Muscle of leg (tissue), 11 donors: ENCODE measurements around the gene FAM181A. TPM values are rescaled to one million over a fixed set of nuclear protein-coding genes. Genes with fewer than 3 reads are reported as not detected.

Experiments
- DNase-seq: peaks from one replicate; pipeline ENCODE4 v3.0.0; 2013
- H3K27ac ChIP-seq: one replicate; pipeline ENCODE4 v1.5.1; 2013; ENCODE audit warnings: mild to moderate bottlenecking, low read length, control low read depth
- H3K27me3 ChIP-seq: one replicate; pipeline ENCODE4 v1.6.1; 2013; ENCODE audit warnings: low read length; ENCODE audit not compliant: control insufficient read depth, insufficient read depth
- H3K36me3 ChIP-seq: one replicate; pipeline ENCODE4 v1.6.1; 2013; ENCODE audit warnings: low read length; ENCODE audit not compliant: control insufficient read depth, insufficient read depth
- H3K4me1 ChIP-seq: one replicate; pipeline ENCODE4 v1.6.1; 2013; ENCODE audit warnings: low read length; ENCODE audit not compliant: control insufficient read depth, insufficient read depth
- H3K4me3 ChIP-seq: one replicate; pipeline ENCODE4 v1.5.1; 2013; ENCODE audit warnings: low read length, control low read depth
- H3K9me3 ChIP-seq: replicated peaks from 2 replicates; pipeline ENCODE4 v1.6.1; 2013; ENCODE audit warnings: low read depth, low read length; ENCODE audit not compliant: control insufficient read depth
- WGBS: methylation state at CpG from one replicate; pipeline ENCODE4 v1.1.5; 2013; ENCODE audit warnings: missing lambda C conversion rate; ENCODE audit not compliant: insufficient coverage; 5-methylcytosine and 5-hydroxymethylcytosine counted together
- polyA plus RNA-seq, 8 donors: library from polyadenylated mRNA; unstranded; fragments of 120-200 nt; gene quantifications; one replicate each; pipeline versions ENCODE4 v1.2.1 to v1.2.3, GENCODE V29; 2013; ENCODE audit warnings: inconsistent platforms in 1 of 8, low replicate concordance in 1 of 8; ENCODE audit not compliant: insufficient read length in 8 of 8, insufficient read depth in 1 of 8
- total RNA-seq: library from RNA; stranded (reverse); fragments of 120-200 nt; gene quantifications from one replicate; pipeline ENCODE4 v1.2.4, GENCODE V29; 2013

FAM181A gene
- total and polyA plus RNA-seq, 9 donors: 0.10 to 0.15 TPM; not detected in 7

DNA sequence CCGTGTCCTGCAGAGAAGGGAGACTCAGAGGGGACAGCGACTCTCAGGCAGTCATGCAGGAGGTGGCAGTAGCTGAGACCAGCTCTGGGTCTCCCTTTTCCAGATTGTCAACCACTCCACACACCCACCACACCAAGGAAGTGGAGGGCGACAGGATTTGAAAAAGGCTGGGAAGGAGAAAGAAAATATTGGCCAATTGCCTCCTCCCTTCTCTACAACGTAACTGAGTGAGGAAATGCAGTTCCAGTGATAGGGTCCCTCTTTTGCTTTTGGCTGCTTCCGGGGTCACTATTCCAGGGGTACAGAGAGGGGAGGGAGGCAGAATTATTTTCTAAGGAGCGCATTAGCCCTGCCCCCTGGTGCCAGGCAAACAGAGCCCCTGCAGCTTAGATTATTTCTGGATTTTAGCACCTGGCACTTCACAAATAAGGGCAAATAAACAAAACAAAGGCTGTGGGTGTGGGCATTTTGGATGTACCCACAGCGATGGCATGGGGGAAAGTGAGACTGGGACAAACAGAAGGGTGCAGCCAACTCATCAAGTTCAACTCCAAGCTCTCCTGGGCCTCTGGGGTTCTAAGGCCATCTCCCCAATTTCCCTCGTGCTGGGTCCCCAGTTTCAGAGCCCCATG, 28.8 kb downstream of the FAM181A start:
- DNase-seq: no peak
- Histone ChIP-seq H3K36me3 (peaks cover 18% of the 10 kb centered on the region), H3K9me3 (no peaks in the 10 kb centered on the region), H3K4me3 (peak overlapping the region; percentile 47), H3K27me3 (no peaks in the 10 kb centered on the region), H3K27ac (peak overlapping the region; percentile 82), H3K4me1 (peaks cover 84% of the 10 kb centered on the region)
- WGBS: 45% methylated on average over 2 of the region's 8 CpGs

DNA sequence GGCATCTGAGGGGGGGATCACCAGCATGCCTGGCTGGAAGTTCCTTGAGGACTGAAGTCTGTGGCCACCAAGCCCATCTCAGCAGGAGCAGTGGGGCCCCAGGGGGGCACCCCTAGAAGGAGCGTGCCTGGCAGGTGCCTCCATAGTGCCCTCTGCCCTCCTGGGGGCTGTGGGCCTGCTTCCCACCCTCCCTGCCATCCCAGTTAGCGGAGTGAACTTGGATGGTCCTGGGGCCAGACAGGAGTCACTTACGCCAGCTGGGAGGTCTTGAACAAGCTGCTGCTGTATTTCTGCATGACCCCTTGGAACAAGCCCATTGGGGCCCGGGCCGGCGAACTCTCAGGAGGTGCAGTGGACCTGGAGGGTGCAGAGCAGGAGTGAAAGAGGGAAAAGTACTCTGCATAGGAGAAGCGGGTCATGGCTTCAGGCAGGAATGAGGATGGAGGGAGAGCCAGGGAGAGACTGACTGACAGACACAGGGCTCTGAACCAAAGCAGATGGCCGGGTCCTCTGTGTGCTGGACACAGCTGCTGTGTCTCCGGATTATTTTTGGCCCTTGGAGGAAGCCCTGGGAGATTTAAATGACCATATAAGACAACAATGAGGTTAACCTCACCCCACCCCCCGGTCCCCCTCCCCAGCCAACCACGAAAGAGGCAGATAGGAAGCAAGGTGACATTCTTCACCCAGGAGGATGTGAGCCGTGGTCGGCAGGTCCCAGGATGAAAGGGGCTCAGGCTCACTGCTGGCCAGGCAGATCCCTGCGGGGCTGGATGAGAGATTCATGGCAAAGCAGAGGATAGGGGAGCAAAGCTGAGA, 29.6 kb downstream of the FAM181A start:
- Histone ChIP-seq H3K27me3 (no peaks in the 10 kb centered on the region), H3K4me3 (peak overlapping the region; percentile 47), H3K9me3 (no peaks in the 10 kb centered on the region), H3K4me1 (peaks cover 84% of the 10 kb centered on the region), H3K36me3 (peaks cover 10% of the 10 kb centered on the region), H3K27ac (peak overlapping the region; percentile 82)
- DNase-seq: peak; percentile 88
- WGBS: 39% methylated on average over 9 of the region's 14 CpGs

- H3K4me3 ChIP-seq: no peak overlapping the region
- peaks cover 5% of the 10 kb centered on the region for H3K36me3 ChIP-seq
- peak overlapping the region; percentile 67 for H3K27ac ChIP-seq
- WGBS: 73% methylated on average over 4 of the region's 7 CpGs
- H3K9me3 ChIP-seq: no peaks in the 10 kb centered on the region
- H3K4me1 ChIP-seq: peaks cover 80% of the 10 kb centered on the region
- no peak for DNase-seq
- H3K27me3 ChIP-seq: no peaks in the 10 kb centered on the region
Measured at GRCh38 chr14:93957333-93957710, 30.2 kb downstream of the FAM181A start.

GRCh38 chr14:93957751-93958566, 30.8 kb downstream of the FAM181A start:
- H3K9me3 ChIP-seq: no peaks in the 10 kb centered on the region
- H3K27me3 ChIP-seq: no peaks in the 10 kb centered on the region
- H3K36me3 ChIP-seq: no peaks in the 10 kb centered on the region
- WGBS: 97% methylated on average over 4 of the region's 16 CpGs
- H3K27ac ChIP-seq: peak overlapping the region; percentile 20
- H3K4me3 ChIP-seq: no peak overlapping the region
- no peak for DNase-seq
- peaks cover 80% of the 10 kb centered on the region for H3K4me1 ChIP-seq

DNA sequence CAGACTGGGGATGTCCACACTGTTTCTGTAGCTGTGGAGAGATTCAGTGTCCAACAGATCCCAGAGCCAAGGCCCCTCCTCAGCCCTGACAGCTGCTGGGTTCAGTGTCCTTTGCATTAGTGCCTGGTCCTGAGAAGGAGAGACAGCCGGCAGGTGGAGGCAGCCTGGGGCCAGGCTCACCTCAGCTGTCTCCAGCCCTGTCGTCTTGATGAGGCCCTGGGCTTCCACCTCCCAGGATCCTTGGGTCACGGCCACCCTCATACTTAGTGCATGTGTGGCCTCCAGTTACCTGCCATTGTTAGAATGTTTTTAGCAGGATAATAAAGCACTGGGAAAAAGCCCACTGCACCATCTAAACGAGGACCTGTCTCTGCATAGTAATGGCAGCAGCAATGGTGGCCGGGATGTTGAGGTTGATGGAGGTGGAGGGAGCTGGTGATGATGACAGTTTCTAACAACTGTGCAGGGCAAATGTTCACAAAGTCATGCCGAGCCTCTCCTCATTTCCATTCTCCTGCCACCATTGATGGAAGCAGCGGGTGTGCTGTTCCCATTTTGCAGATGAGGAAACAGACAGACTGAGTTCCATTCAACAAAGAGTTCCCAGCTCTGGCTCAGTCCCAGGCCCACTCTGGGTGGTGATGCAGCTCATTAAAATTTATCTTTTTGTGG, 31.6 kb downstream of the FAM181A start:
- Histone ChIP-seq H3K27me3 (no peaks in the 10 kb centered on the region), H3K27ac (peak overlapping the region; percentile 29), H3K9me3 (no peaks in the 10 kb centered on the region), H3K4me3 (no peak overlapping the region), H3K4me1 (peaks cover 80% of the 10 kb centered on the region), H3K36me3 (no peaks in the 10 kb centered on the region)
- 82% methylated on average over 2 of the region's 7 CpGs for WGBS
- DNase-seq: peak; percentile 69

DNA sequence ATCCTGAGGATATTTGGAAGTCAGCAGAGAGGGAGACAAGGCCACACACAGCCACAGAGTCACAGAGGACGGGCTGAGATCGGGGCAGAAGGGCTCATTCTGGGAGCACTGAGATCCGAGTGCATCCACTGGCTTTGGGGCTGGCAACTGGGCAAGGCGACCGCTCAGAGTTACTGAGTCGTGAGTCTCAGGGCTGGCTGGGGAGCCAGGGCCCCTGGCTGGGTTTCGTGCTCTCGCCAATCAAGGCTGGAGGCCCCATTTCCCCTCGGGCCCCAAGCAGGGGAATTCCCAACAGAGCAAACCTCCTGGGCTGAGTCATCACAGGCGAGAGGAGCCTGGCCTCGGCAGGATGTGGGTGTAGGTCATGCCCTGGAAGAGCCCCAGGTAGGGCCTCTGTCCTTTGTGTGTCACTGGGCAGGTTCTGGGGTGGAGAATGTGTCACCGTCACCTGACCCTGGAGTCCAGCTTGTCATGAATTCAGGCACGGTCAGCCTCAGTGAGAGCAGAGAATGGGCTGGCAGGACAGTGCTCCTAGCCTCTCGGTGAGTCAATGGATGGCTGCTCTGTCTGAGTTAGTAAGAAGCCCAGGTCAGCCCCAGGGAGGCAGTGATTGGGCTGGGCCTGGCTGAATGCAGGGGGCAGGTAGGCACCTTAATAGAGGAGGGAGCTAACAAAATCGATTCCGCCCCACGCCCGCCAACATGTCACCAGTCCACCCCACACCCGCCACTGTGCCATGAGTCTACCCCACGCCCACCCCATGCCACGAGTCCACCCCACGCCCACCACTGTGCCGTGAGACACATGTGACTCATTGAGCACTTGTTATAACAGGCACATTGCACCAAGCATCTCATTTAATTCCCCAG, 32.3 kb downstream of the FAM181A start:
- Histone ChIP-seq H3K27me3 (no peaks in the 10 kb centered on the region), H3K27ac (peak overlapping the region; percentile 0), H3K4me1 (peaks cover 80% of the 10 kb centered on the region), H3K4me3 (no peak overlapping the region), H3K36me3 (no peaks in the 10 kb centered on the region), H3K9me3 (no peaks in the 10 kb centered on the region)
- 71% methylated on average over 21 of the region's 23 CpGs for WGBS
- no peak for DNase-seq

DNA sequence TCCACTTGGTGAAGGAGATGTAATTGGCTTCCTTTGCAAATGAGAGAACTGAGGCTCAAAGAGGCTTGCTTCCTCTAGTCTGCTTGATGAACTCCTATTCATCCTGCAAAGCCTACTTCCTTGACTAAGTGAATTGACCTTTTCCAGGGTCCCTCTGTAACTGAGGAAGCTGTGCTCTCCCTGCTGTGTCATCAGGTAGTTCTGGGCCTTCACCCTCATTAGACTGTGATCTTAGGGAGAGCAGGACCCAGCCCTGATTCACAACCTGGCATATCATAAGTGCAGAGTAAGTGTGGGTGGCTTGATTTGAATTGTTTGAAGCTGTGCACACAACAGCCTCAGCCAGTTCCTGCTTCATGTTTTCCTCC, 32.9 kb downstream of the FAM181A start:
- Histone ChIP-seq H3K27ac (no peak overlapping the region), H3K36me3 (no peaks in the 10 kb centered on the region), H3K27me3 (no peaks in the 10 kb centered on the region), H3K9me3 (no peaks in the 10 kb centered on the region), H3K4me3 (no peak overlapping the region), H3K4me1 (peaks cover 74% of the 10 kb centered on the region)
- no peak for DNase-seq

GRCh38 chr14:93960774-93961438, 33.8 kb downstream of the FAM181A start:
- H3K4me1 ChIP-seq: peaks cover 70% of the 10 kb centered on the region
- no peaks in the 10 kb centered on the region for H3K9me3 ChIP-seq
- no CpG with 5 or more reads among the region's 3 CpGs for WGBS
- no peak overlapping the region for H3K4me3 ChIP-seq
- H3K27ac ChIP-seq: no peak overlapping the region
- no peaks in the 10 kb centered on the region for H3K36me3 ChIP-seq
- no peak for DNase-seq
- H3K27me3 ChIP-seq: no peaks in the 10 kb centered on the region

DNA sequence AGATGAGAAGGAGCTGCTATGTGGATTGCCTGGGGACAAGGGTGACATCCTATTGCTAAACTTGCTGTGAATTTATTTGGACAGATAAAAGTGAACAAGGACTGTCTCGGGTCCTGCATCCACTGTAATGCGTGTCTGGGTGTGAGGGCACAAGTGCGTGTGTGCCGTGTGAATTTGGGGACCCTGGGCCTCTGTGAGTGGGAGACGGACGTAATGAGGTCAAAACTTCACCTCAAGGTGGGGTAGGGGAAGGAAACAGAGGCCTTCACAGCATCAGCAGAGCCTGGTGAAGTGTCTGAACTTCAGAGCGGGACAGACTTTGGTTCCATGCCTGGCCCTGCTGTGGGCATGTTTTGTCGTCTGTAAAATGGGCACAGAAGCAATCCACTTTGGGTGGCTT, 34.5 kb downstream of the FAM181A start:
- no peaks in the 10 kb centered on the region for H3K36me3 ChIP-seq
- H3K27me3 ChIP-seq: no peaks in the 10 kb centered on the region
- no peak for DNase-seq
- H3K27ac ChIP-seq: no peak overlapping the region
- no peaks in the 10 kb centered on the region for H3K9me3 ChIP-seq
- 90% methylated on average over 7 of the region's 8 CpGs for WGBS
- no peak overlapping the region for H3K4me3 ChIP-seq
- peaks cover 64% of the 10 kb centered on the region for H3K4me1 ChIP-seq
